Nephron (organoid): ENCODE data around the gene RBM15.

Experiments used
- H3K27ac Mint-ChIP-seq, 3 experiments: 2 replicates each; pipeline ENCODE4 v1.8.0; 2020; ENCODE audit warnings: mixed read lengths in 3 of 3, mild to moderate bottlenecking in 2 of 3, moderate library complexity in 1 of 3
- H3K27me3 Mint-ChIP-seq: 2 replicates; pipeline ENCODE4 v1.8.0; 2021; ENCODE audit warnings: low read depth, mild to moderate bottlenecking, moderate library complexity, mixed read lengths
- H3K36me3 Mint-ChIP-seq: 2 replicates; pipeline ENCODE4 v1.8.0; 2020; ENCODE audit warnings: low read depth, mixed read lengths
- H3K4me1 Mint-ChIP-seq: 2 replicates; pipeline ENCODE4 v1.8.0; 2020; ENCODE audit warnings: mixed read lengths
- H3K4me3 Mint-ChIP-seq, 3 experiments: 2 replicates each; pipeline ENCODE4 v1.8.0; 2020; ENCODE audit warnings: mild to moderate bottlenecking in 3 of 3, mixed read lengths in 3 of 3, moderate library complexity in 2 of 3
- H3K9me3 Mint-ChIP-seq: 2 replicates; pipeline ENCODE4 v1.8.0; 2020; ENCODE audit warnings: mixed read lengths
- CTCF ChIP-seq, 3 experiments: fragments of 200-600 bp; sonication (generic); IDR thresholded peaks; one replicate each; pipeline ENCODE4 v1.5.0; 2021; ENCODE audit warnings: antibody characterized with exemption in 3 of 3; ENCODE audit not compliant: unreplicated experiment in 3 of 3

Gene RBM15

GRCh38 chr1:110390692-110391245, 51.6 kb downstream of the RBM15 start, which contains the start of gene SLC16A4:
TSS of gene SLC16A4 (minus strand) at chr1:110391026. CDS start at chr1:110389323, 1,703 bp downstream.
- Mint-ChIP-seq H3K27ac (peak within 1 kb of the TSS; percentile 87 to 93 (median 91)), H3K36me3 (peaks cover 16% of the 10 kb centered on the region), H3K9me3 (no peaks in the 10 kb centered on the region), H3K4me1 (peaks cover 26% of the 10 kb centered on the region), H3K4me3 (peak within 1 kb of the TSS; percentile 79 to 82 (median 81)), H3K27me3 (no peaks in the 10 kb centered on the region)
- no peak for TF ChIP-seq CTCF (IDR thresholded peaks at IDR 0.05; ENCODE audit: unreplicated experiment in 3 of 3)

GRCh38 chr1:110393286-110393685, 54.1 kb downstream of the RBM15 start:
- Mint-ChIP-seq H3K9me3 (no peaks in the 10 kb centered on the region), H3K4me3 (no peak overlapping the region), H3K27ac (peak overlapping the region; percentile 91 to 94 (median 92)), H3K4me1 (peaks cover 26% of the 10 kb centered on the region), H3K27me3 (no peaks in the 10 kb centered on the region), H3K36me3 (peaks cover 23% of the 10 kb centered on the region)
- TF ChIP-seq CTCF (IDR thresholded peaks at IDR 0.05; ENCODE audit: unreplicated experiment in 3 of 3): no peak

GRCh38 chr1:110393691-110394492, 54.7 kb downstream of the RBM15 start:
- peaks cover 26% of the 10 kb centered on the region for H3K4me1 Mint-ChIP-seq

GRCh38 chr1:110394493-110394820, 55.3 kb downstream of the RBM15 start:
- TF ChIP-seq CTCF (IDR thresholded peaks at IDR 0.05; ENCODE audit: unreplicated experiment in 3 of 3): no peak
- H3K27ac Mint-ChIP-seq: peak overlapping the region; percentile 91 to 94 (median 92)
- no peaks in the 10 kb centered on the region for H3K27me3 Mint-ChIP-seq
- no peak overlapping the region for H3K4me3 Mint-ChIP-seq
- H3K36me3 Mint-ChIP-seq: peaks cover 26% of the 10 kb centered on the region
- H3K9me3 Mint-ChIP-seq: no peaks in the 10 kb centered on the region
- peaks cover 23% of the 10 kb centered on the region for H3K4me1 Mint-ChIP-seq

More at GRCh38 chr1:110393691-110394492, 54.7 kb downstream of the RBM15 start:
- Mint-ChIP-seq H3K9me3 (no peaks in the 10 kb centered on the region), H3K36me3 (peaks cover 26% of the 10 kb centered on the region), H3K4me3 (no peak overlapping the region), H3K27ac (peak overlapping the region; percentile 91 to 94 (median 92)), H3K27me3 (no peaks in the 10 kb centered on the region)
- no peak for TF ChIP-seq CTCF (IDR thresholded peaks at IDR 0.05; ENCODE audit: unreplicated experiment in 3 of 3)
